GM20000 (cell line): ENCODE measurements around the gene SCN2A.
A peak's percentile ranks its signal among the peaks of the same experiment; 100 is the strongest.

Experiments
- DNase-seq: peaks from one replicate; pipeline ENCODE4 v3.0.0; 2012; ENCODE audit warnings: low spot score
- TF ChIP-seq, protein P1 (sequence below): IDR thresholded peaks from 2 replicates; pipeline ENCODE4 v1.5.1; 2012; ENCODE audit warnings: mild to moderate bottlenecking, control low read depth; ENCODE audit errors: extremely low read depth, missing control alignments

SCN2A gene

DNA sequence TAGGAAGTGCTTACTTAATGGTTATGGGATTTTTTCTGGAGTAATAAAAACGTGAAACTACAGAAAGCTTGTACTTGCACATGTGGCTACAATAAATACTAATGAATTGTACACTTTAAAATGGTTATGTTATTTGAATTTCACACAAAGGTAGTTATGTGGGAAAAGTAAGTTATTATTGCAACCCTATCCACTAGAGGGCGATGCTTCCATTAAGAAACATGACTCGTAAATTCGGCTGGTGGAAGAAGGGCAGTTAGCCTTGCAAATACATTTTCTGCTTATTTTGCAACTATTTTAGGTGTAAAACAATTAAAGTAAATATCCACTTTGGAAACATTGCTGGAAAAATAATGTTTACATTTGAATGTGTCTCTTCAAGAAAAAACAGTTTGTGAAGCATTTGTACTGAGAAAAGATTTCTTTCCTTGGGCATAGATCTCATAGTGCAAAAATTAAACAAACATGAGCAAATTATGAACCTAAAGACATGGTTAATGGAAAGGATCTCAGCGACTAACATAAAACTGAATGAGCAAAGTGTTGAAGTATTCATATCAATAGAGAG is 162.2 kb downstream of the SCN2A start:
- TF ChIP-seq, protein P1, sequence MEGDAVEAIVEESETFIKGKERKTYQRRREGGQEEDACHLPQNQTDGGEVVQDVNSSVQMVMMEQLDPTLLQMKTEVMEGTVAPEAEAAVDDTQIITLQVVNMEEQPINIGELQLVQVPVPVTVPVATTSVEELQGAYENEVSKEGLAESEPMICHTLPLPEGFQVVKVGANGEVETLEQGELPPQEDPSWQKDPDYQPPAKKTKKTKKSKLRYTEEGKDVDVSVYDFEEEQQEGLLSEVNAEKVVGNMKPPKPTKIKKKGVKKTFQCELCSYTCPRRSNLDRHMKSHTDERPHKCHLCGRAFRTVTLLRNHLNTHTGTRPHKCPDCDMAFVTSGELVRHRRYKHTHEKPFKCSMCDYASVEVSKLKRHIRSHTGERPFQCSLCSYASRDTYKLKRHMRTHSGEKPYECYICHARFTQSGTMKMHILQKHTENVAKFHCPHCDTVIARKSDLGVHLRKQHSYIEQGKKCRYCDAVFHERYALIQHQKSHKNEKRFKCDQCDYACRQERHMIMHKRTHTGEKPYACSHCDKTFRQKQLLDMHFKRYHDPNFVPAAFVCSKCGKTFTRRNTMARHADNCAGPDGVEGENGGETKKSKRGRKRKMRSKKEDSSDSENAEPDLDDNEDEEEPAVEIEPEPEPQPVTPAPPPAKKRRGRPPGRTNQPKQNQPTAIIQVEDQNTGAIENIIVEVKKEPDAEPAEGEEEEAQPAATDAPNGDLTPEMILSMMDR, result no peak
- peak; percentile 9 for DNase-seq

DNA sequence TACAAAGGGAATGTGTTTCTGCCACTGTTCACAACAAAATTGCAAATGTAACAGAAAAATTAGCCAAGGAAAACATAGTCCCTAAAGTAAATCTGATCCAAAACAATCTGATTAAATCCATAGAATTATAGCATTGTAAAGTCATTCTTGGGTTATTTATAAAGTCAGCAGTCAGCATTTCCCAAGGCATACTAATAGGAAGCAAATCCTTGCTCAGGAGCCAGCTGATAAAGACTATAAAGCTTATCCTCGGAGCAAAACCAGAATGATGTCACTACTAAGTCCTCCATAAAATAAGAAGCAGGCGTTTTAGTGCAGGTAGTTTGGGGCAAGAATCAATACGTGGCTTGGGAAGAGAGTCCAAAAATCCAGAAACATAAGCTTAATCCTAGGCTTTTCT is 162.9 kb downstream of the SCN2A start:
- TF ChIP-seq, protein P1, result no peak
- DNase-seq, result no peak

DNA sequence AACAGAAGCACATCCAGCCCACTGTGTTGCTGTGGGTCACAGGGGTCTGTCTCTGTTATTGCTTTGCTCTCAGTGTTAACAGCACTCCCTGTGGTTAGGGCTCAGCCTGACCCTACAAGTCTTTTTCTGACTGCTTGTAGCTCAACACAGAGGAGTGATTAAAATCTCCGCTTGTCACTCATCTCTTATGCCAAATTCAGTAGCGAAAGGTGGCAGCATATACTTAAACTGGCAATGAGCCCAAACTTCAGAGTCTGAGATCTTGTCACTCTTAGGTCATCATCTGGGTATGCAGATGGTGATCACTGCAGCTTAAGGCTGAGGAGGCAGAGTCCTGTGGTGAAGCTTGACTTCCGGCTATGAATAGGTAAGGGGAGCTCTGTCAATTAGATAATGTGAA is 167.0 kb downstream of the SCN2A start:
- TF ChIP-seq, protein P1, result no peak
- no peak for DNase-seq

DNA sequence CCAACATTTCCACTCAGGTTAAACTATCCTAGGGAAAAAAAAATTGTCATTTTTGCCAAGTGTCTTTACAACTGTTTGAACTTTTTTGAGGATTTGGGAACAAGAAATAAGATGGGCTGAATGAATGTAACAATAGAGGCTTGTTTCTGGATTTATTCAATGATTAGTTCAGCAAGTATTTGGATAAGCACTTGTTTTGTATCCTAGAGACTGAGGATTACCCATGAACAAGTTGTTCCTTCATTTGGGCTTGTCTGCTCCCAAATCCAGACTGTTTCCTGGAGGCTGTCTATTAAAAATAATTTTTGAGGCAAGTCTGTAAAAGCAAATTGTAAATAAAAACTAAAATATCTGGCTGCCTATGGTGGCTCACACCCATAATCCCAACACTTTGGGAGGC is 168.3 kb downstream of the SCN2A start:
- DNase-seq, result no peak

DNA sequence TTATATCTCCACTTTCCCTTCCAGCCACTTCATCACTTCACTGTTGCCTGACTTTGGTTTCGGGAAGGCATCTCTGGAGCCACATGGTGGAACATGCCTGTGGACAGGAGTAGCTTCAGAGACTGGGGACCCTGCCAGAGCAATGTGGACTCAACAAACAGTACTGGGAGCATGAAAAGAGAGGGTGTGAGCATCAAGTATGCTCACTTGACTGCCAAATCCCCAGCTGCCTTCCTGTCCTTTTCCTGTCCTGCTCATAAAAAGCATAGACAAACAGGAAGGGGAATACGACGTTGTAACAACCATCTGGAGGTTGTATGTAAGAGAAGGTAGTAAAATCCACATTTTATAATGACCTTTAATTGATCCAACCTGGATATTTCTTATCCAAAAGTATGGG is 169.0 kb downstream of the SCN2A start:
- no peak for DNase-seq
- TF ChIP-seq, protein P1, result no peak

More for the DNA sequence above, 168.3 kb downstream of the SCN2A start:
- TF ChIP-seq, protein P1, result no peak

DNA sequence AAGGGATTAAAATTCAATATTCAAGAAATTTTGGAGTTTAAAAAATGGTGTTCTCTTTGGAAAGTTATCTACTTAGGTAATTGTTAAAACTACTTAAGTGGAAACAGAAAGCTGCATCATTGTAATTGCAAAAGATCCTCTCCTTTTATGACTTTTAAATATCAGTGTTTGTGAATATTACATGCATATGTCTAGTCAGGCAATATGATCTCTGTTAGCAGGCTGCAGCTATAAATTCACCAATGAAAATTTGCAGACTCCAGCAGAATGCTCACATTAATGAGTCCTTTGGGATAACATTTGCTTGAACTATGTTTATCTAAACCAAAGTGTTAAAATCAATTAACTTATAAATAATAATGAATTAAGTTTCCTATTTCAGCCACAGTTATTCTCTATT is 171.1 kb downstream of the SCN2A start:
- DNase-seq, result no peak
- TF ChIP-seq, protein P1, result no peak

DNA sequence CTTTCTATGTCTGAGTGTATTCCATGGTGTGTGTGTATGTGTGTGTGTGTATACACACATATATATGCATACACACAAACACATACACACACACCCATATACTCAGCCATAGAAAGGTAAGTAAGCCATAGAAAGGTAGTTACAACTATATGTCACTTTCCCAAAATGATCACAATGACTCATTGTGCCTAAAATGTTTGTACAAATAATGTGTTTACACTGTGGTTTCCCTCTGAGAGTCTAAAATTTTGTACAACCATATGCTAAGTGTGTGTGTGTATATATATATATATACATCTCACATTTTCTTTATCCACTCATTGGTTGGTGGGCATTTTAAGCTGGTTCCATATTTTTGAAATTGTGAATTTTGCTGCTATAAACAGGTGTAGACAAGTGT is 175.0 kb downstream of the SCN2A start:
- no peak for DNase-seq
- TF ChIP-seq, protein P1, result no peak
